GM12878 (cell line): ENCODE data around the gene PTPRD. TPM values are rescaled to one million over a fixed set of nuclear protein-coding genes. Genes with fewer than 3 reads are reported as not detected.

Experiments used
- ATAC-seq: fragments of 200-7000 bp; cut with Tn5 transposase; 3 replicates; pipeline ENCODE4 v1.9.1; 2020; ENCODE audit warnings: mild to moderate bottlenecking, moderate library complexity
- BruUV-seq: library from RNA; stranded (reverse); fragments of 400-500 nt; replicated peaks from 2 replicates; lab custom pipeline; 2021; lab: Mats Ljungman, UMichigan
- CTCF ChIA-PET: fragments of 300-600 bp; sonication (Branson Sonifier 250); formaldehyde crosslinking; extraction: SDS; loops from one replicate; lab custom pipeline; 2021; ENCODE audit warnings: inconsistent platforms; lab: Yijun Ruan, JAX
- POLR2A ChIA-PET: fragments of 350-600 bp; formaldehyde crosslinking; extraction: SDS; loops from one replicate; lab custom pipeline; 2021; ENCODE audit warnings: inconsistent platforms; lab: Charles Lee
- RAD21 ChIA-PET: fragments of 300-600 bp; sonication (Branson Sonifier 250); formaldehyde crosslinking; loops from one replicate; lab custom pipeline; 2023; ENCODE audit warnings: antibody characterized with exemption; ENCODE audit not compliant: unreplicated experiment; lab: Charles Lee
- SMC1A ChIA-PET: fragments of 300-600 bp; sonication (Branson Sonifier 250); formaldehyde crosslinking; loops from one replicate; lab custom pipeline; 2023; ENCODE audit not compliant: unreplicated experiment, uncharacterized antibody; lab: Charles Lee
- DNase-seq: peaks from one replicate; pipeline ENCODE4 v3.0.0-alpha.2; 2011; ENCODE audit warnings: low read depth, low spot score
- FAIRE-seq: peaks from 3 replicates; lab custom pipeline; 2011; peaks lifted over from hg19 to GRCh38; lab: Jason Lieb, UNC
- H2AFZ ChIP-seq: 2 replicates; pipeline ENCODE4 v1.6.0; 2011; ENCODE audit warnings: low read depth, low read length, control low read depth; ENCODE audit not compliant: control insufficient read depth
- H3K27ac ChIP-seq: 2 replicates; pipeline ENCODE4 v1.5.1; 2011; ENCODE audit warnings: control low read depth; ENCODE audit not compliant: control insufficient read depth, insufficient read depth
- H3K27me3 ChIP-seq, 2 experiments: replicated peaks in 1 of 2; 2 replicates each; pipeline versions ENCODE4 v1.6.0 to v1.6.1; 2011; ENCODE audit warnings: low read length in 1 of 2; ENCODE audit not compliant: control insufficient read depth in 2 of 2, insufficient read depth in 2 of 2
- H3K36me3 ChIP-seq, 2 experiments: 2 replicates each; pipeline ENCODE4 v1.5.1; 2011; ENCODE audit warnings: low read length in 1 of 2; ENCODE audit not compliant: control insufficient read depth in 2 of 2, insufficient read depth in 2 of 2
- H3K4me1 ChIP-seq: 2 replicates; pipeline ENCODE4 v1.6.1; 2011; ENCODE audit warnings: mild to moderate bottlenecking, low read length, moderate library complexity, mixed read lengths; ENCODE audit not compliant: control insufficient read depth, insufficient read depth
- H3K4me2 ChIP-seq: 2 replicates; pipeline ENCODE4 v1.6.0; 2011; ENCODE audit warnings: control low read depth; ENCODE audit not compliant: control insufficient read depth, insufficient read depth
- H3K4me3 ChIP-seq: fragments of 200-600 bp; sonication (generic); 2 replicates; pipeline ENCODE4 v1.5.1; 2016
- H3K79me2 ChIP-seq: 2 replicates; pipeline ENCODE4 v1.6.0; 2011; ENCODE audit warnings: low read length; ENCODE audit not compliant: control insufficient read depth, insufficient read depth
- H3K9ac ChIP-seq: 2 replicates; pipeline ENCODE4 v1.8.0; 2011; ENCODE audit warnings: low read length, control low read depth, mixed read lengths; ENCODE audit not compliant: control insufficient read depth, insufficient read depth
- H3K9me3 ChIP-seq: replicated peaks from 3 replicates; pipeline ENCODE4 v1.5.1; 2011; ENCODE audit warnings: mild to moderate bottlenecking, low read length; ENCODE audit not compliant: control insufficient read depth, insufficient read depth
- H4K20me1 ChIP-seq: 2 replicates; pipeline ENCODE4 v1.6.0; 2011; ENCODE audit not compliant: control insufficient read depth, insufficient read depth
- BCL11A ChIP-seq: IDR thresholded peaks from 2 replicates; pipeline ENCODE4 v1.6.1; 2011; ENCODE audit warnings: low read depth, low read length
- E4F1 ChIP-seq: fragments of 450-650 bp; IDR thresholded peaks from 2 replicates; pipeline ENCODE4 v1.6.1; 2018; ENCODE audit warnings: borderline replicate concordance, mild to moderate bottlenecking; ENCODE audit not compliant: partially characterized antibody
- MTA3 ChIP-seq: IDR thresholded peaks from 2 replicates; pipeline ENCODE4 v1.6.1; 2012; ENCODE audit warnings: low read length, inconsistent platforms, borderline replicate concordance
- RB1 ChIP-seq: fragments of 450-650 bp; formaldehyde crosslinking; IDR thresholded peaks from 2 replicates; pipeline ENCODE4 v1.6.1; 2017; ENCODE audit warnings: mild to moderate bottlenecking, borderline replicate concordance
- SPI1 ChIP-seq: IDR thresholded peaks from 2 replicates; pipeline ENCODE4 v1.6.1; 2011; ENCODE audit warnings: low read depth, mild to moderate bottlenecking, low read length, moderate library complexity, borderline replicate concordance; ENCODE audit not compliant: insufficient read depth
- ZBED1 ChIP-seq: IDR thresholded peaks from 2 replicates; pipeline ENCODE4 v1.6.1; 2016; ENCODE audit warnings: borderline replicate concordance
- WGBS: methylation state at CpG from one replicate; pipeline ENCODE4 v1.1.6; 2016; ENCODE audit warnings: low lambda C conversion rate; ENCODE audit not compliant: insufficient replicate concordance, insufficient coverage; ENCODE audit errors: missing lambda C conversion rate; 5-methylcytosine and 5-hydroxymethylcytosine counted together
- in situ Hi-C: fragments of 300-500 bp; cut with MboI; formaldehyde crosslinking; loops from 9 replicates; pipeline ENCODE4 v1.14.3; 2018; ENCODE audit warnings: mixed read lengths
- intact Hi-C: fragments of 100-400 bp; cut with micrococcal nuclease; formaldehyde crosslinking; loops from one replicate; pipeline ENCODE4 v1.14.2; 2022; ENCODE audit not compliant: unreplicated experiment
- polyA plus RNA-seq, 11 experiments: library from polyadenylated mRNA; depleted of rRNA in 4 of 11; unstranded in 6 of 11; stranded (reverse) in 5 of 11; fragments of >200 nt; fragmentation: Nextera tagmentation in 4 of 11; fragmentation: Illumina TruSeq in 1 of 11; extraction: Ambion mirVana in 4 of 11; extraction: Trizol in 1 of 11; gene quantifications; 1 replicate in 1 of 11; 2 replicates in 10 of 11; pipeline versions ENCODE4 v1.2.1 to v1.2.3, GENCODE V29; 2011 to 2016; ENCODE audit warnings: inconsistent platforms in 2 of 11, missing spikeins in 2 of 11, low read depth in 1 of 11
- total RNA-seq, 4 experiments: library from RNA; depleted of rRNA in 3 of 4; stranded (reverse); fragments of >200 nt in 3 of 4; fragmentation: Illumina TruSeq in 1 of 4; extraction: Trizol in 1 of 4; gene quantifications; 2 replicates each; pipeline versions ENCODE4 v1.2.1 to v1.2.3, GENCODE V29; 2013 to 2021

PTPRD gene
- total and polyA plus RNA-seq, 10 of the 15 experiments (the other 5 are each of a cell fraction or from before 2014, with no cell fraction given), result under 0.01 to 0.05 (median 0.01) TPM; not detected in 7

GRCh38 chr9:8823131-8823895 is 1789.5 kb downstream of the PTPRD start:
- in situ Hi-C loops, result no loop called here
- no peak for TF ChIP-seq RB1
- no peak for TF ChIP-seq E4F1
- no peak for TF ChIP-seq ZBED1
- TF ChIP-seq BCL11A, result no peak
- no peak for TF ChIP-seq SPI1
- TF ChIP-seq MTA3, result no peak
- TF ChIP-seq, all 136 proteins: peak for 0
- ChIA-PET CTCF (no interaction called here), POLR2A (no interaction called here), RAD21 (no interaction called here), SMC1A (no interaction called here)
- H3K79me2 ChIP-seq, result no peaks in the 10 kb centered on the region
- H3K36me3 ChIP-seq, result no peaks in the 10 kb centered on the region
- no TSS peak for BruUV-seq
- H3K27ac ChIP-seq, result no peak overlapping the region
- no peaks in the 10 kb centered on the region for H3K27me3 ChIP-seq
- H3K9me3 ChIP-seq, result no peaks in the 10 kb centered on the region
- H2AFZ ChIP-seq, result no peak overlapping the region
- H3K4me1 ChIP-seq, result no peaks in the 10 kb centered on the region
- no peak overlapping the region for H3K9ac ChIP-seq
- no peaks in the 10 kb centered on the region for H4K20me1 ChIP-seq
- 74% methylated on average over 10 of the region's 10 CpGs for WGBS
- H3K4me2 ChIP-seq, result no peak overlapping the region
- FAIRE-seq (no peak), ATAC-seq (no peak), DNase-seq (no peak)
- intact Hi-C loops, result no loop called here
- no peak overlapping the region for H3K4me3 ChIP-seq
